Brain microvascular endothelial cell (primary cell): Measurements from ENCODE around the gene AKAP13.

Experiments used
- DNase-seq: peaks from one replicate; pipeline ENCODE4 v3.0.0-alpha.2; 2020
- H3K27ac ChIP-seq: fragments of 250-450 bp; sonication (Bioruptor Pico); 2 replicates; pipeline ENCODE4 v1.5.1; 2020; ENCODE audit warnings: mild to moderate bottlenecking, moderate library complexity
- H3K27me3 ChIP-seq: fragments of 250-450 bp; sonication (Bioruptor Pico); replicated peaks from 2 replicates; pipeline ENCODE4 v1.5.1; 2020; ENCODE audit warnings: mild to moderate bottlenecking
- H3K36me3 ChIP-seq: fragments of 250-450 bp; sonication (Bioruptor Pico); replicated peaks from 2 replicates; pipeline ENCODE4 v1.5.1; 2020; ENCODE audit warnings: mild to moderate bottlenecking
- H3K4me3 ChIP-seq: 2 replicates; pipeline ENCODE4 v1.5.1; 2011; ENCODE audit warnings: low read depth, mild to moderate bottlenecking, control low read depth, low read length, moderate library complexity
- in situ Hi-C: cut with HindIII; loops from 2 replicates; pipeline ENCODE4 v1.10.0; 2017; ENCODE audit warnings: low sequenced_read_pairs, low pct_ligation_motif_present
- TF ChIP-seq, protein P1 (sequence below): IDR thresholded peaks from 2 replicates; pipeline ENCODE4 v1.5.1; 2011; ENCODE audit warnings: low read depth, mild to moderate bottlenecking, moderate library complexity, low read length, control low read depth, inconsistent platforms; ENCODE audit errors: missing control alignments

AKAP13 gene

DNA sequence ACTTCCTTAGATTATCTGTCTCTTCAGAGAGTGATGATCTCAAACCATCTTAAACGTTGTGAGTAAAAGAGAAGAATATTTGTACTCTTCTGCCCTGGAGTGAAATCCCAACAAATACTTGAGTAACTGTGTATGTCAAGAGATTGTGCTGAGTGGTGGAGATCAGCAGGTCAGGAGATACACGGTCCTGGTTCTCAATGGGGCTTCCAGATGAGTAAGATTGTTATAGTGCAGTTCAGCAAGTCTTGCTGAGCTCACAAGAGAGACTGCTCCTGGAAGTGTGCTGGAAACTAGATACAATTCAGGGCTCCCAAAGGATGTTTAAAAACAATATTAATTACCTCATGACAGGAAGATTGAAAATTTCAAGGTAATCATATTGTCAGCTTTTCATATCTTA, 184.3 kb downstream of the AKAP13 start:
- no peaks in the 10 kb centered on the region for H3K36me3 ChIP-seq
- H3K27ac ChIP-seq = no peak overlapping the region
- DNase-seq = no peak
- TF ChIP-seq, protein P1, sequence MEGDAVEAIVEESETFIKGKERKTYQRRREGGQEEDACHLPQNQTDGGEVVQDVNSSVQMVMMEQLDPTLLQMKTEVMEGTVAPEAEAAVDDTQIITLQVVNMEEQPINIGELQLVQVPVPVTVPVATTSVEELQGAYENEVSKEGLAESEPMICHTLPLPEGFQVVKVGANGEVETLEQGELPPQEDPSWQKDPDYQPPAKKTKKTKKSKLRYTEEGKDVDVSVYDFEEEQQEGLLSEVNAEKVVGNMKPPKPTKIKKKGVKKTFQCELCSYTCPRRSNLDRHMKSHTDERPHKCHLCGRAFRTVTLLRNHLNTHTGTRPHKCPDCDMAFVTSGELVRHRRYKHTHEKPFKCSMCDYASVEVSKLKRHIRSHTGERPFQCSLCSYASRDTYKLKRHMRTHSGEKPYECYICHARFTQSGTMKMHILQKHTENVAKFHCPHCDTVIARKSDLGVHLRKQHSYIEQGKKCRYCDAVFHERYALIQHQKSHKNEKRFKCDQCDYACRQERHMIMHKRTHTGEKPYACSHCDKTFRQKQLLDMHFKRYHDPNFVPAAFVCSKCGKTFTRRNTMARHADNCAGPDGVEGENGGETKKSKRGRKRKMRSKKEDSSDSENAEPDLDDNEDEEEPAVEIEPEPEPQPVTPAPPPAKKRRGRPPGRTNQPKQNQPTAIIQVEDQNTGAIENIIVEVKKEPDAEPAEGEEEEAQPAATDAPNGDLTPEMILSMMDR = no peak
- no peak overlapping the region for H3K4me3 ChIP-seq
- H3K27me3 ChIP-seq = no peaks in the 10 kb centered on the region
- in situ Hi-C loops = no loop called here

GRCh38 chr15:85568261-85568808, 187.9 kb downstream of the AKAP13 start:
- in situ Hi-C loops = no loop called here
- no peak overlapping the region for H3K27ac ChIP-seq

GRCh38 chr15:85570336-85570735, 189.9 kb downstream of the AKAP13 start:
- Histone ChIP-seq H3K27me3 (no peaks in the 10 kb centered on the region), H3K4me3 (no peak overlapping the region), H3K27ac (no peak overlapping the region), H3K36me3 (no peaks in the 10 kb centered on the region)
- TF ChIP-seq, protein P1 = no peak
- in situ Hi-C loops = no loop called here
- DNase-seq = no peak

More at GRCh38 chr15:85568261-85568808, 187.9 kb downstream of the AKAP13 start:
- DNase-seq = no peak
- H3K27me3 ChIP-seq = no peaks in the 10 kb centered on the region
- no peaks in the 10 kb centered on the region for H3K36me3 ChIP-seq
- H3K4me3 ChIP-seq = no peak overlapping the region
- TF ChIP-seq, protein P1 = no peak

- Histone ChIP-seq H3K27me3 (no peaks in the 10 kb centered on the region), H3K36me3 (no peaks in the 10 kb centered on the region)
- in situ Hi-C loops = no loop called here
Observed at GRCh38 chr15:85571780-85572179, 191.4 kb downstream of the AKAP13 start.

DNA sequence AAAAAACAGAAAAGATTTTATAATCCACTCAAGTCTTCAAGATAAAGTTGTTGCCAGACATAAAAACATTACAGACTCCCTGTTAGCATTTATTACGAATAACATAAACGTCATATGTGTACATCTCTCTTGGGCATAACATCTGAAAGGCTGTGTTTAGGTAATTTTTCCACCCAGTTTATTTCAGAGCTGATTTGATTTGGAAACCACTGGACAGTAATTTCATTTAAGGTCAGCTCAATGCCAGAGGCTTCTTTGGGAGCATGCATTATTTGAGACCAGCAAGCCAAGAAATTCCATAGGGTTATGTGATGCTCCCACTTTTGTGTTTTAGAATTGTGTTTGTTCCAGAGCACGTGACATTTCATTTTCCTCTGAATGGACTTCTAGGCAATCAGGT, 196.0 kb downstream of the AKAP13 start:
- DNase-seq = no peak
- in situ Hi-C loops = no loop called here
- TF ChIP-seq, protein P1 = no peak

More at GRCh38 chr15:85571780-85572179, 191.4 kb downstream of the AKAP13 start:
- no peak for DNase-seq
- H3K27ac ChIP-seq = no peak overlapping the region
- no peak overlapping the region for H3K4me3 ChIP-seq
- TF ChIP-seq, protein P1 = no peak

More for the DNA sequence above, 196.0 kb downstream of the AKAP13 start:
- Histone ChIP-seq H3K27me3 (no peaks in the 10 kb centered on the region), H3K4me3 (no peak overlapping the region), H3K36me3 (peaks cover 22% of the 10 kb centered on the region), H3K27ac (no peak overlapping the region)
